DMS53 treated with DMSO at 0.1 percent for 48 hours (cell line): ENCODE measurements around the gene AHI1.
"Not testable (repeated sequence)": the region's sequence is repeated elsewhere in the genome, so short reads cannot be mapped to it uniquely, and the experiment has no call there.

Experiments used
- DNase-seq: peaks from one replicate; lab custom pipeline; 2025; ENCODE audit not compliant: unreplicated experiment; lab: John Stamatoyannopoulos, UW

Gene AHI1

GRCh38 chr6:135269481-135269891 lies 228.1 kb downstream of the AHI1 start:
- DNase-seq = no peak

- no peak for DNase-seq
Measured at GRCh38 chr6:135268740-135269139, 228.8 kb downstream of the AHI1 start.

GRCh38 chr6:135268263-135268662 lies 229.3 kb downstream of the AHI1 start:
- no peak for DNase-seq

GRCh38 chr6:135267085-135267484 lies 230.5 kb downstream of the AHI1 start:
- DNase-seq = peak; percentile 65

- peak; percentile 55 for DNase-seq
Measured at GRCh38 chr6:135266675-135267074, 230.9 kb downstream of the AHI1 start.

- DNase-seq = no peak
Measured at GRCh38 chr6:135265278-135265677, 232.3 kb downstream of the AHI1 start.

- no peak for DNase-seq
Measured at GRCh38 chr6:135261872-135262725, 235.4 kb downstream of the AHI1 start.

GRCh38 chr6:135260612-135261011 lies 236.9 kb downstream of the AHI1 start:
- no peak for DNase-seq

- no peak for DNase-seq
Measured at GRCh38 chr6:135258970-135259369, 238.6 kb downstream of the AHI1 start.

- no peak for DNase-seq
Measured at GRCh38 chr6:135257631-135258405, 239.7 kb downstream of the AHI1 start.

- DNase-seq = no peak
Measured at GRCh38 chr6:135256866-135257265, 240.7 kb downstream of the AHI1 start.

- DNase-seq = no peak
Measured at GRCh38 chr6:135254471-135254870, 243.1 kb downstream of the AHI1 start.

- peak; percentile 88 for DNase-seq
Measured at GRCh38 chr6:135251498-135252441, 245.8 kb downstream of the AHI1 start.

GRCh38 chr6:135250751-135251497 lies 246.6 kb downstream of the AHI1 start:
- peak; percentile 65 for DNase-seq

- DNase-seq = no peak
Measured at GRCh38 chr6:135250234-135250633, 247.3 kb downstream of the AHI1 start.

- not testable (repeated sequence) for DNase-seq
Measured at GRCh38 chr6:135246412-135247012, 251.0 kb downstream of the AHI1 start.

- no peak for DNase-seq
Measured at GRCh38 chr6:135244805-135245204, 252.7 kb downstream of the AHI1 start.

GRCh38 chr6:135243871-135244796 lies 253.4 kb downstream of the AHI1 start:
- DNase-seq = no peak

- no peak for DNase-seq
Measured at GRCh38 chr6:135240711-135241110, 256.8 kb downstream of the AHI1 start.
